Fibroblast of the aortic adventitia (primary cell): ENCODE results near the gene CHRM5. TPM values are rescaled to one million over a fixed set of nuclear protein-coding genes. Genes with fewer than 3 reads are reported as not detected.

Experiments used
- DNase-seq: peaks from one replicate; pipeline ENCODE4 v3.0.0-alpha.2; 2010; ENCODE audit warnings: low read depth
- H3K4me3 ChIP-seq: 2 replicates; pipeline ENCODE4 v1.5.1; 2011; ENCODE audit warnings: low read depth, mild to moderate bottlenecking, control low read depth, low read length, moderate library complexity
- CTCF ChIP-seq: IDR thresholded peaks from 2 replicates; pipeline ENCODE4 v1.5.1; 2011; ENCODE audit warnings: mild to moderate bottlenecking, low read length, control low read depth, inconsistent platforms; ENCODE audit not compliant: insufficient read depth
- total RNA-seq: library from RNA; depleted of rRNA; stranded (reverse); fragments of >200 nt; gene quantifications from 2 replicates; pipeline ENCODE4 v1.2.3, GENCODE V29; 2012; ENCODE audit warnings: low replicate concordance

The CHRM5 gene
- total RNA-seq, 1 donor, result not detected

GRCh38 chr15:33964665-33965040 lies 3.6 kb upstream of the CHRM5 start:
- no peak for TF ChIP-seq CTCF
- H3K4me3 ChIP-seq, result no peak overlapping the region
- DNase-seq, result peak; percentile 24

GRCh38 chr15:33968821-33969220 lies 524 bp downstream of the CHRM5 start:
- TF ChIP-seq CTCF, result no peak
- no peak for DNase-seq
- H3K4me3 ChIP-seq, result no peak overlapping the region

GRCh38 chr15:33971811-33972210 lies 3.5 kb downstream of the CHRM5 start:
- H3K4me3 ChIP-seq, result no peak overlapping the region
- no peak for DNase-seq
- TF ChIP-seq CTCF, result no peak

GRCh38 chr15:33975022-33975565 lies 6.8 kb downstream of the CHRM5 start:
- TF ChIP-seq CTCF, result no peak
- DNase-seq, result peak; percentile 34
- no peak overlapping the region for H3K4me3 ChIP-seq

GRCh38 chr15:33980159-33980558 lies 11.9 kb downstream of the CHRM5 start:
- DNase-seq, result no peak
- no peak for TF ChIP-seq CTCF
- H3K4me3 ChIP-seq, result no peak overlapping the region

GRCh38 chr15:33982516-33982915 lies 14.2 kb downstream of the CHRM5 start:
- H3K4me3 ChIP-seq, result no peak overlapping the region
- DNase-seq, result no peak

More at GRCh38 chr15:33982516-33982915, 14.2 kb downstream of the CHRM5 start:
- no peak for TF ChIP-seq CTCF
